Fibroblast of skin of abdomen (primary cell): ENCODE data around the gene SLC31A2.

Experiments used
- DNase-seq: peaks from one replicate; pipeline ENCODE4 v3.0.0-alpha.2; 2013

The SLC31A2 gene

GRCh38 chr9:113187929-113188595, 37.3 kb downstream of the SLC31A2 start:
- DNase-seq, result peak; percentile 85

- no peak for DNase-seq
Observed at GRCh38 chr9:113192455-113192854, 41.6 kb downstream of the SLC31A2 start.

- no peak for DNase-seq
Observed at GRCh38 chr9:113199683-113200329, 49.0 kb downstream of the SLC31A2 start.

GRCh38 chr9:113205432-113205831, 54.6 kb downstream of the SLC31A2 start:
- no peak for DNase-seq

- DNase-seq, result no peak
Observed at GRCh38 chr9:113205861-113206260, 55.1 kb downstream of the SLC31A2 start.

GRCh38 chr9:113210815-113211214, 60.0 kb downstream of the SLC31A2 start:
- DNase-seq, result no peak
